Measurements from ENCODE around the gene SMKR1. TPM values are rescaled to one million over a fixed set of nuclear protein-coding genes. Genes with fewer than 3 reads are reported as not detected.

Gene SMKR1
- total RNA-seq (2013) = not detected
- polyA plus RNA-seq = not detected
- polyA minus RNA-seq = not detected in 2 replicates
- 0 to 0.23 (median 0) reads per million in 11 experiments for total RNA-seq

DNA sequence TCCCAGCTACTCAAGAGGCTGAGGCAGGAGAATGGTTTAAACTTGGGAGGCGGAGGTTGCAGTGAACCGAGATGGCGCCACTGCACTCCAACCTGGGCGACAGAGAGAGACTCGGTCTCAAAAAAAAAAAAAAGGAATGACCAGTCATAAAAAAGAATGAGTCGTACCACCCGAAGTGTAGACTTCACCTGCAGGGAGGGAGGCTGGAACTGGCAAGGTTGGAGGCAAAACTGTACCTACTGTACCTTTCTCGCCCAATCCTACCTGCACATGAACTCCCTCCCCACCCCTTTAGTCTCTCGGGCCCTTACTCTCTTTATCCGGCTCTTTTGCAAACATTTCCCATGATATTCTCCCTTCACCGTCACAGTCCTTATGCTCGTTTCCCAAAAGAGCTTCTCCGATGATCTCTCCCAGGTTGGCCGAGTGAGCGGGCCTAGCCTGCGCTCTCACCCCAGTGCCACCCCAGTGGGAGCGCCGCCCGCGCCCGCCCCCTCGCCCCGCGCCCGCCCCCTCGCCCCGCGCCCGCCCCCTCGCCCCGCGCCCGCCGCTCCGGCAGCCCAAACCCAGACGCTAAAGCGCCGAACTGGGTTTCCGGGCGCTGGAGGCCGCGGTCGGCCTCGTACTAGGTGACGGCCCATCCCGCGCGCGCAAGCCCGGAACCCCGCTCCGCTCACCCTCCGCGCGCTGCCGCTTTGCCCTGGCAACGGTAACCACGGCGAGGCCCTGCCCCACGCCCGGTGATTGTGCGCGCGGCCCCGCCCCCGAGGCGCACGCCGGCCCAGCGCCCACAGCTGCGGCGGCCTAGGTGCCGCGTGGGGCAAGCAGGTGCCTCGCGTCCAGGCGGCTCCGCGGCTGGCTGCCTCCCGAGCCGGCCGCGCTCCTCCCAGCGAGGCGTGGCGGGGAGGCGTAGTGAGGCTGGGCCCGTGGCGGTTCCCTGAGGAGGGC is at the start of gene SMKR1:
TSS of gene SMKR1 (plus strand) at position 772 of the 948 bp plus-strand sequence. CDS start 294 bp downstream, outside the sequence.
- TF ChIP-seq, protein P1, sequence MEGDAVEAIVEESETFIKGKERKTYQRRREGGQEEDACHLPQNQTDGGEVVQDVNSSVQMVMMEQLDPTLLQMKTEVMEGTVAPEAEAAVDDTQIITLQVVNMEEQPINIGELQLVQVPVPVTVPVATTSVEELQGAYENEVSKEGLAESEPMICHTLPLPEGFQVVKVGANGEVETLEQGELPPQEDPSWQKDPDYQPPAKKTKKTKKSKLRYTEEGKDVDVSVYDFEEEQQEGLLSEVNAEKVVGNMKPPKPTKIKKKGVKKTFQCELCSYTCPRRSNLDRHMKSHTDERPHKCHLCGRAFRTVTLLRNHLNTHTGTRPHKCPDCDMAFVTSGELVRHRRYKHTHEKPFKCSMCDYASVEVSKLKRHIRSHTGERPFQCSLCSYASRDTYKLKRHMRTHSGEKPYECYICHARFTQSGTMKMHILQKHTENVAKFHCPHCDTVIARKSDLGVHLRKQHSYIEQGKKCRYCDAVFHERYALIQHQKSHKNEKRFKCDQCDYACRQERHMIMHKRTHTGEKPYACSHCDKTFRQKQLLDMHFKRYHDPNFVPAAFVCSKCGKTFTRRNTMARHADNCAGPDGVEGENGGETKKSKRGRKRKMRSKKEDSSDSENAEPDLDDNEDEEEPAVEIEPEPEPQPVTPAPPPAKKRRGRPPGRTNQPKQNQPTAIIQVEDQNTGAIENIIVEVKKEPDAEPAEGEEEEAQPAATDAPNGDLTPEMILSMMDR (IDR thresholded peaks at IDR 0.05) = no peak
- Histone ChIP-seq H3K27me3 (ENCODE audit: control insufficient read depth in 2 of 2, insufficient read depth in 2 of 2, low read length in 2 of 2) (peaks cover 2 to 21% of the 10 kb centered on the region in 2 donors), H3K79me2 (ENCODE audit: insufficient read depth, low read length) (no peaks in the 10 kb centered on the region), H3K4me2 (replicated peaks; ENCODE audit: extremely low read depth, low read length, poor library complexity, severe bottlenecking) (peak within 1 kb of the TSS; percentile 84), H3K36me3 (replicated peaks in 1 of 2; ENCODE audit: control insufficient read depth in 1 of 2, insufficient read depth in 2 of 2, low read length in 2 of 2) (no peaks in the 10 kb centered on the region), H3K4me1 (ENCODE audit: control insufficient read depth in 1 of 2, insufficient read depth in 2 of 2, low read length in 2 of 2) (peaks cover 11 to 15% of the 10 kb centered on the region in 2 donors), H3K27ac (ENCODE audit: low read depth in 1 of 2, low read length in 2 of 2) (no peak within 1 kb of the TSS), H3K9me3 (replicated peaks in 1 of 2; ENCODE audit: control insufficient read depth in 1 of 2, insufficient read depth in 1 of 2, low read length in 2 of 2) (no peaks in the 10 kb centered on the region), H4K20me1 (ENCODE audit: insufficient read depth, low read length) (no peaks in the 10 kb centered on the region), H3K4me3 (replicated peaks in 1 of 3; ENCODE audit: low read depth in 2 of 3, low read length in 3 of 3) (peak within 1 kb of the TSS; percentile 43 to 74 (median 45)), H3K9ac (ENCODE audit: insufficient read depth, low read length, poor library complexity, severe bottlenecking) (peak within 1 kb of the TSS; percentile 54), H2AFZ (ENCODE audit: insufficient read depth, low read depth, low read length, poor library complexity, severe bottlenecking) (peak within 1 kb of the TSS; percentile 84)
- Mint-ChIP-seq H3K36me3 (peaks cover 0 to 8% of the 10 kb centered on the region in 2 donors), H3K4me3 (peak within 1 kb of the TSS; percentile 72 to 85), H3K27ac (peak within 1 kb of the TSS in 4 of 7 donors; percentile 18 to 79 (median 52)), H3K4me1 (peaks cover 12% of the 10 kb centered on the region), H3K27me3 (ENCODE audit: low read depth in 3 of 3) (peaks cover 24 to 40% (median 29%) of the 10 kb centered on the region in 3 donors), H3K9me3 (peaks cover 0 to 5% (median 0%) of the 10 kb centered on the region in 7 donors)
- WGBS (ENCODE audit: insufficient coverage) = 5% methylated on average over 71 of the region's 89 CpGs
- DNase-seq = peak; percentile 71 to 83 (median 75)
- intact Hi-C loops (cut with micrococcal nuclease) = loop anchor here in 1 of 2 donors (10.0 kb wide), 1 partner anchor 113 kb away; the partner anchor contains the start of gene NRF1

GRCh38 chr7:129452589-129453231 is 49.6 kb upstream of the SMKR1 start:
- peaks cover 7 to 17% (median 12%) of the 10 kb centered on the region in 7 donors for H3K9me3 Mint-ChIP-seq
- Histone ChIP-seq H4K20me1 (ENCODE audit: insufficient read depth, low read length) (no peaks in the 10 kb centered on the region), H3K4me3 (replicated peaks in 1 of 3; ENCODE audit: low read depth in 2 of 3, low read length in 3 of 3) (no peak overlapping the region), H3K9me3 (replicated peaks in 1 of 2; ENCODE audit: control insufficient read depth in 1 of 2, insufficient read depth in 1 of 2, low read length in 2 of 2) (peaks cover 0 to 9% of the 10 kb centered on the region in 2 donors), H3K4me2 (replicated peaks; ENCODE audit: extremely low read depth, low read length, poor library complexity, severe bottlenecking) (no peak overlapping the region), H3K79me2 (ENCODE audit: insufficient read depth, low read length) (no peaks in the 10 kb centered on the region), H3K36me3 (replicated peaks in 1 of 2; ENCODE audit: control insufficient read depth in 1 of 2, insufficient read depth in 2 of 2, low read length in 2 of 2) (no peaks in the 10 kb centered on the region), H3K4me1 (ENCODE audit: control insufficient read depth in 1 of 2, insufficient read depth in 2 of 2, low read length in 2 of 2) (no peaks in the 10 kb centered on the region), H3K27me3 (ENCODE audit: control insufficient read depth in 2 of 2, insufficient read depth in 2 of 2, low read length in 2 of 2) (no peaks in the 10 kb centered on the region), H2AFZ (ENCODE audit: insufficient read depth, low read depth, low read length, poor library complexity, severe bottlenecking) (no peak overlapping the region), H3K9ac (ENCODE audit: insufficient read depth, low read length, poor library complexity, severe bottlenecking) (no peak overlapping the region), H3K27ac (ENCODE audit: low read depth in 1 of 2, low read length in 2 of 2) (no peak overlapping the region)
- TF ChIP-seq, protein P1 (IDR thresholded peaks at IDR 0.05) = no peak
- H3K36me3 Mint-ChIP-seq = peaks cover 7 to 15% of the 10 kb centered on the region in 2 donors
- WGBS (ENCODE audit: insufficient coverage) = 83% methylated on average over 1 of the region's 2 CpGs
- no peak overlapping the region for H3K27ac Mint-ChIP-seq
- H3K4me3 Mint-ChIP-seq = no peak overlapping the region
- no peak for DNase-seq
- peaks cover 0 to 7% (median 4%) of the 10 kb centered on the region in 3 donors for H3K27me3 Mint-ChIP-seq (ENCODE audit: low read depth in 3 of 3)
- intact Hi-C loops (cut with micrococcal nuclease) = no loop called here
- no peaks in the 10 kb centered on the region for H3K4me1 Mint-ChIP-seq
